Lower leg skin (tissue), 4 donors: ENCODE data around the gene MKRN3. TPM values are rescaled to one million over a fixed set of nuclear protein-coding genes. Genes with fewer than 3 reads are reported as not detected.
"Not testable (repeated sequence)": the region's sequence is repeated elsewhere in the genome, so short reads cannot be mapped to it uniquely, and the experiment has no call there.

Source experiments
- DNase-seq, 2 donors: peaks; one replicate each; pipeline ENCODE4 v3.0.0-alpha.2; 2019; ENCODE audit warnings: low spot score in 2 of 2
- H3K4me3 ChIP-seq: fragments of 200-600 bp; sonication (generic); 2 replicates; pipeline ENCODE4 v1.5.1; 2017; ENCODE audit warnings: mild to moderate bottlenecking, low read depth; ENCODE audit not compliant: poor library complexity, severe bottlenecking
- POLR2A ChIP-seq, 2 donors: fragments of 450-650 bp; IDR thresholded peaks; one replicate each; pipeline ENCODE4 v1.6.1; 2016 to 2017; ENCODE audit warnings: antibody characterized with exemption in 2 of 2, mild to moderate bottlenecking in 1 of 2, moderate library complexity in 1 of 2
- WGBS, 2 donors: methylation state at CpG; one replicate each; pipeline ENCODE4 v1.1.5; 2018; 5-methylcytosine and 5-hydroxymethylcytosine counted together
- intact Hi-C: fragments of 100-400 bp; cut with DNase I; formaldehyde crosslinking; loops from one replicate; pipeline ENCODE4 v1.15.0; 2023; ENCODE audit warnings: low total_unique reads
- total RNA-seq, 4 donors: library from RNA; depleted of rRNA; stranded (reverse); fragments of >200 nt; gene quantifications; one replicate each; pipeline ENCODE4 v1.1.0, GENCODE V29; 2016
- TF ChIP-seq, protein P1 (sequence below), 3 donors: fragments of 450-650 bp; IDR thresholded peaks; one replicate each; pipeline ENCODE4 v1.5.1; 2016; ENCODE audit warnings: antibody characterized with exemption in 3 of 3, mild to moderate bottlenecking in 3 of 3, moderate library complexity in 2 of 3

Gene MKRN3
- total RNA-seq, 4 donors from 2014 or later: 0.15 to 0.81 TPM; not detected in 2

DNA sequence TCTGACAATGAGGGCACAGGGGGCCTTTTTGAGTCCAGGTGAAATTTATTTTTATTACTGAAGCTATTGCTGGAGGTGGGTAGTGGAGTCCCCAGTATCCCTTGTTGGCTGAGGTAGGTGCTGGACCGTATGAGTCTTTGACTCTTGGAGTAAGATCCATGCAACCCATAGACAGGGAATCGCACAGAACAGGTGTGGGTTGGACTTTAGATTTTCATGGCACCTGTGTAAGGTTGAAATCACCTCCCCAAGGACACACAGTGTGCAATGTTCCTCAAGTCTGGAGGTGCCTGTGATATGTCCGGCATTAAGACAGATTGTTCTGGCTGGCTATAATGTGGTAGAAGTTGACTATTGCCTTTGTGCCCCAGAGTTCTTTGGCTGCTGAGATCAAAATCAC is 23.5 kb downstream of the MKRN3 start:
- no peak for DNase-seq
- WGBS, 2 donors: 55 to 65% methylated on average over 3 of the region's 3 CpGs
- intact Hi-C loops: no loop called here
- no peak overlapping the region for H3K4me3 ChIP-seq
- no peak for TF ChIP-seq POLR2A (IDR thresholded peaks at IDR 0.05)
- TF ChIP-seq, protein P1, sequence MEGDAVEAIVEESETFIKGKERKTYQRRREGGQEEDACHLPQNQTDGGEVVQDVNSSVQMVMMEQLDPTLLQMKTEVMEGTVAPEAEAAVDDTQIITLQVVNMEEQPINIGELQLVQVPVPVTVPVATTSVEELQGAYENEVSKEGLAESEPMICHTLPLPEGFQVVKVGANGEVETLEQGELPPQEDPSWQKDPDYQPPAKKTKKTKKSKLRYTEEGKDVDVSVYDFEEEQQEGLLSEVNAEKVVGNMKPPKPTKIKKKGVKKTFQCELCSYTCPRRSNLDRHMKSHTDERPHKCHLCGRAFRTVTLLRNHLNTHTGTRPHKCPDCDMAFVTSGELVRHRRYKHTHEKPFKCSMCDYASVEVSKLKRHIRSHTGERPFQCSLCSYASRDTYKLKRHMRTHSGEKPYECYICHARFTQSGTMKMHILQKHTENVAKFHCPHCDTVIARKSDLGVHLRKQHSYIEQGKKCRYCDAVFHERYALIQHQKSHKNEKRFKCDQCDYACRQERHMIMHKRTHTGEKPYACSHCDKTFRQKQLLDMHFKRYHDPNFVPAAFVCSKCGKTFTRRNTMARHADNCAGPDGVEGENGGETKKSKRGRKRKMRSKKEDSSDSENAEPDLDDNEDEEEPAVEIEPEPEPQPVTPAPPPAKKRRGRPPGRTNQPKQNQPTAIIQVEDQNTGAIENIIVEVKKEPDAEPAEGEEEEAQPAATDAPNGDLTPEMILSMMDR (IDR thresholded peaks at IDR 0.05): no peak

- DNase-seq: no peak
- H3K4me3 ChIP-seq: no peak overlapping the region
- WGBS, 2 donors: 76 to 78% methylated on average over 7 of the region's 7 CpGs
- TF ChIP-seq POLR2A (IDR thresholded peaks at IDR 0.05): no peak
- TF ChIP-seq, protein P1 (IDR thresholded peaks at IDR 0.05): no peak
- intact Hi-C loops: no loop called here
Measured at GRCh38 chr15:23594252-23594770, 28.8 kb downstream of the MKRN3 start.

GRCh38 chr15:23595368-23595767 is 29.9 kb downstream of the MKRN3 start:
- 46 to 65% methylated on average over 2 of the region's 2 CpGs for WGBS, 2 donors
- no peak for TF ChIP-seq POLR2A (IDR thresholded peaks at IDR 0.05)
- TF ChIP-seq, protein P1 (IDR thresholded peaks at IDR 0.05): no peak
- intact Hi-C loops: no loop called here
- H3K4me3 ChIP-seq: no peak overlapping the region
- DNase-seq: no peak

DNA sequence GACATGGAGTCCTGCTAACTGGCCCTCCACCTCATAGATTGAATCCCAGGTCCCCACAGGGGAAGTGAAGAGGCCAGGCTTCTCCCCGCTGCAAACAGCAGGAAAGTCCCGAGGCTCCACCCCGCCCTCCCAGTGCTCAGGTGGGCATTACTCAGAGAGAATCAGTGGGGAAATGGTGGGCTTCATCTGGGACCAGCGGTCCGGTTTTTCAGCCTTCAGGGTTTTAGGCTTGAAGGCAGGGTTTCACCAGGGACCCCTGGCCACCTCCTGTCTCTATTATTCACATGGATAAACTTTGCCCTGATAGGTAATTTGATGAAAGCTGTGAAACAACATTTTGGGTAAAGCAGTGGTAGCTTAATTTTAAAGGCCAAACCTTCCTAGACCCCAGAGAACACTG is 31.3 kb downstream of the MKRN3 start:
- no peak for DNase-seq
- WGBS, 2 donors: 71 to 72% methylated on average over 5 of the region's 5 CpGs
- TF ChIP-seq, protein P1 (IDR thresholded peaks at IDR 0.05): no peak
- no peak for TF ChIP-seq POLR2A (IDR thresholded peaks at IDR 0.05)
- intact Hi-C loops: no loop called here
- no peak overlapping the region for H3K4me3 ChIP-seq

GRCh38 chr15:23597278-23597677 is 31.8 kb downstream of the MKRN3 start:
- H3K4me3 ChIP-seq, DNase-seq, intact Hi-C loops: not testable (repeated sequence)
- 85% methylated on average over 14 of the region's 14 CpGs for WGBS, 2 donors

GRCh38 chr15:23599053-23599452 is 33.6 kb downstream of the MKRN3 start:
- TF ChIP-seq POLR2A (IDR thresholded peaks at IDR 0.05): no peak
- TF ChIP-seq, protein P1 (IDR thresholded peaks at IDR 0.05): no peak

More at GRCh38 chr15:23599053-23599452, 33.6 kb downstream of the MKRN3 start:
- H3K4me3 ChIP-seq: no peak overlapping the region
- intact Hi-C loops: no loop called here
- no peak for DNase-seq
- 81 to 91% methylated on average over 1 of the region's 1 CpG for WGBS, 2 donors
